ENCODE results near the gene XXYLT1. TPM values are rescaled to one million over a fixed set of nuclear protein-coding genes. Genes with fewer than 3 reads are reported as not detected.

The XXYLT1 gene
- total RNA-seq, 1 experiment from 2014 or later: 25.5 TPM

GRCh38 chr3:195245531-195245951 lies 25.4 kb downstream of the XXYLT1 start:
- Histone ChIP-seq H3K9ac (ENCODE audit: low read length) (no peak overlapping the region), H3K9me3 (ENCODE audit: low read length) (no peaks in the 10 kb centered on the region), H3K9me2 (replicated peaks; ENCODE audit: low read length) (no peaks in the 10 kb centered on the region), H3K4me1 (ENCODE audit: insufficient read depth, low read length) (no peaks in the 10 kb centered on the region), H3K4me3 (ENCODE audit: low read length) (no peak overlapping the region), H3K27ac (ENCODE audit: low read length) (no peak overlapping the region), H2AFZ (ENCODE audit: low read length) (no peak overlapping the region), H3K36me3 (ENCODE audit: low read depth, low read length) (no peaks in the 10 kb centered on the region), H3K27me3 (ENCODE audit: low read length) (no peaks in the 10 kb centered on the region), H3F3A (ENCODE audit: low read length, unreplicated experiment) (no peaks in the 10 kb centered on the region), H3K4me2 (ENCODE audit: low read length) (no peak overlapping the region), H3K79me2 (ENCODE audit: low read length) (peaks cover 6% of the 10 kb centered on the region; the same call in 1 of the 2 replicates), H4K20me1 (ENCODE audit: low read length) (no peaks in the 10 kb centered on the region)
- DNase-seq: no peak
- POLR2A ChIA-PET (ENCODE audit: unreplicated experiment): no interaction called here
- CTCF ChIA-PET: no interaction called here
- TF ChIP-seq CTCF (conservative IDR thresholded peaks at IDR 0.05; ENCODE audit: low read depth, low read length): no peak
- no peak for TF ChIP-seq EZH2 (IDR thresholded peaks at IDR 0.05; ENCODE audit: low read length, unreplicated experiment)
- TF ChIP-seq EZH2phosphoT487 (IDR thresholded peaks at IDR 0.05; ENCODE audit: borderline replicate concordance, low read length): no peak
- BruUV-seq (replicated peaks): no TSS peak
- no peak for ATAC-seq
- intact Hi-C loops (cut with micrococcal nuclease): no loop called here

GRCh38 chr3:195241592-195242355 lies 29.2 kb downstream of the XXYLT1 start:
- Histone ChIP-seq H3K27me3 (ENCODE audit: low read length) (no peaks in the 10 kb centered on the region), H2AFZ (ENCODE audit: low read length) (no peak overlapping the region), H3K27ac (ENCODE audit: low read length) (no peak overlapping the region), H4K20me1 (ENCODE audit: low read length) (no peaks in the 10 kb centered on the region), H3F3A (ENCODE audit: low read length, unreplicated experiment) (no peaks in the 10 kb centered on the region), H3K9me3 (ENCODE audit: low read length) (no peaks in the 10 kb centered on the region), H3K9ac (ENCODE audit: low read length) (no peak overlapping the region), H3K79me2 (ENCODE audit: low read length) (peaks cover 9% of the 10 kb centered on the region; the same call in 1 of the 2 replicates), H3K4me1 (ENCODE audit: insufficient read depth, low read length) (no peaks in the 10 kb centered on the region), H3K4me3 (ENCODE audit: low read length) (no peak overlapping the region), H3K4me2 (ENCODE audit: low read length) (no peak overlapping the region), H3K36me3 (ENCODE audit: low read depth, low read length) (no peaks in the 10 kb centered on the region), H3K9me2 (replicated peaks; ENCODE audit: low read length) (no peaks in the 10 kb centered on the region)
- BruUV-seq (replicated peaks): no TSS peak
- no peak for DNase-seq
- intact Hi-C loops (cut with micrococcal nuclease): no loop called here
- ATAC-seq: no peak
- no peak for TF ChIP-seq CTCF (conservative IDR thresholded peaks at IDR 0.05; ENCODE audit: low read depth, low read length)
- no peak for TF ChIP-seq EZH2phosphoT487 (IDR thresholded peaks at IDR 0.05; ENCODE audit: borderline replicate concordance, low read length)
- TF ChIP-seq EZH2 (IDR thresholded peaks at IDR 0.05; ENCODE audit: low read length, unreplicated experiment): no peak
- CTCF ChIA-PET: no interaction called here
- POLR2A ChIA-PET (ENCODE audit: unreplicated experiment): no interaction called here

- no peak for DNase-seq
- TF ChIP-seq EZH2phosphoT487 (IDR thresholded peaks at IDR 0.05; ENCODE audit: borderline replicate concordance, low read length): no peak
- TF ChIP-seq CTCF (conservative IDR thresholded peaks at IDR 0.05; ENCODE audit: low read depth, low read length): no peak
- no peak for TF ChIP-seq EZH2 (IDR thresholded peaks at IDR 0.05; ENCODE audit: low read length, unreplicated experiment)
- ChIA-PET POLR2A (ENCODE audit: unreplicated experiment) (no interaction called here), CTCF (no interaction called here)
- Histone ChIP-seq H3K27me3 (ENCODE audit: low read length) (no peaks in the 10 kb centered on the region), H3K4me2 (ENCODE audit: low read length) (no peak overlapping the region), H3K36me3 (ENCODE audit: low read depth, low read length) (no peaks in the 10 kb centered on the region), H3K27ac (ENCODE audit: low read length) (no peak overlapping the region), H3F3A (ENCODE audit: low read length, unreplicated experiment) (no peaks in the 10 kb centered on the region), H3K9me2 (replicated peaks; ENCODE audit: low read length) (no peaks in the 10 kb centered on the region), H3K9me3 (ENCODE audit: low read length) (no peaks in the 10 kb centered on the region), H3K79me2 (ENCODE audit: low read length) (peaks cover 9% of the 10 kb centered on the region; the same call in 1 of the 2 replicates), H2AFZ (ENCODE audit: low read length) (no peak overlapping the region), H3K4me3 (ENCODE audit: low read length) (no peak overlapping the region), H4K20me1 (ENCODE audit: low read length) (no peaks in the 10 kb centered on the region), H3K4me1 (ENCODE audit: insufficient read depth, low read length) (no peaks in the 10 kb centered on the region), H3K9ac (ENCODE audit: low read length) (no peak overlapping the region)
- BruUV-seq (replicated peaks): no TSS peak
- no peak for ATAC-seq
- intact Hi-C loops (cut with micrococcal nuclease): no loop called here
Observed at GRCh38 chr3:195240939-195241338, 30.0 kb downstream of the XXYLT1 start.
